GM18520 (cell line): Measurements from ENCODE around the gene SLC30A4.
"Not testable (repeated sequence)": the region's sequence is repeated elsewhere in the genome, so short reads cannot be mapped to it uniquely, and the experiment has no call there.

Experiments used
- ATAC-seq: cut with Tn5 transposase; IDR thresholded peaks from one replicate; pipeline ENCODE4 v1.9.1; 2021; ENCODE audit not compliant: unreplicated experiment

SLC30A4 gene

GRCh38 chr15:45510758-45511280, 11.7 kb downstream of the SLC30A4 start:
- ATAC-seq, result no peak

GRCh38 chr15:45507143-45507542, 15.4 kb downstream of the SLC30A4 start:
- not testable (repeated sequence) for ATAC-seq

DNA sequence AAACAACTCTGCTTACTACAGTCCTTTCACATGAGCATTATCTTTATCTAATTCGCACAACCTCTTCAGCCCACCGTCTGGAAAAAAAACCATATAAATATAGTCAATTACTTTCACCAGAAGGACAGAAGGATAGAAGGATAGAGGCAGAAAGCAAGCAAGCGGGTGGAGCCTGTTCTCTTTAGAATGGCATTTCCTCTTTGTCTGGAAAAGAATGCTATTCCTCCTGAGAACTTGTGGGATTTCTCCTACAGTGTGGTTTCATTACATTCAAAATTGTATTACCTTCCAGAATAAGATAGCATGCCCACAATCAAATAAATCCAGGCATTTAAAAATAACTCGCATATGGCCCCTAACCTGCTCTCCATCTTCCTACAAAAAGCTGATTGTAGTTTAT, 23.1 kb downstream of the SLC30A4 start:
- ATAC-seq, result no peak

- no peak for ATAC-seq
These were observed 23.9 kb downstream of the SLC30A4 start for GRCh38 chr15:45498701-45499100.

GRCh38 chr15:45497261-45497660, 25.3 kb downstream of the SLC30A4 start:
- ATAC-seq, result no peak

DNA sequence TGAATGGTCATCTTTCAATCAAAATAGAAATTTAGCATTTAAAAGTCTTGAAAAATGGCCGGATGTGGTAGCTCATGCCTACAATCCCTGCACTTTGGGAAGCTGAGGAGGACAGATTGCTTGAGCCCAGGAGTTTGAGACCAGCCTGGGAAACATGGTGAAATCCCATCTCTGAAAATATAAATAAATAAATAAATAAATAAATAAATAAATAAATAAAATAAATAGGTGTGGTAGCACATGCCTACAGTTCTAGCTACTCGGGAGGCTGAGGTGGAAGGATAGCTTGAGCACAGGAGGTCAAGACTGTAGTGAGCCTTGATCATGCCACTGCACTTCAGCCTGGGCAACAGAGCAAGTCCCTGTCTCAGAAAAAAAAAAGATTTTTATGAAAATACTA, 25.9 kb downstream of the SLC30A4 start:
- ATAC-seq, result no peak

GRCh38 chr15:45495588-45495987, 27.0 kb downstream of the SLC30A4 start:
- no peak for ATAC-seq

GRCh38 chr15:45489690-45490238, 32.8 kb downstream of the SLC30A4 start:
- ATAC-seq, result no peak

DNA sequence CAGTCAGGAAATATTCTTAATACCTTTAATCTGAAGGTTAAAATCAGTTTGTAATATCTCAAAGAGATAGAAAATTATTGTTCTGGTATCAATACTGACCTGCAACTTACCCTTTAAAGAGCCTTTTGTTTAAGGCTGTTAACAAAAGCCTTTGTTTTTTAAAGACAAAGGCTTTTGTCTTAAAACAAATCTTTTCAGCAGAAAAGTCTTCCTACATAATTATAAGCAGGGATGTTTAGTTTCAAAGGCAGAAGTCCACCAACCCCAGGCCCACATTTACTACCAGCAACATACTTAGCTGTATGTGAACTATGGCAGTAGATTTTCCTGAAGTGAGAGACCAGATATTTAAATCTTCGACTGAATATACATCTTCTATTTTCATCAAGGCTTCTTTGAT, 36.2 kb downstream of the SLC30A4 start:
- ATAC-seq, result no peak

DNA sequence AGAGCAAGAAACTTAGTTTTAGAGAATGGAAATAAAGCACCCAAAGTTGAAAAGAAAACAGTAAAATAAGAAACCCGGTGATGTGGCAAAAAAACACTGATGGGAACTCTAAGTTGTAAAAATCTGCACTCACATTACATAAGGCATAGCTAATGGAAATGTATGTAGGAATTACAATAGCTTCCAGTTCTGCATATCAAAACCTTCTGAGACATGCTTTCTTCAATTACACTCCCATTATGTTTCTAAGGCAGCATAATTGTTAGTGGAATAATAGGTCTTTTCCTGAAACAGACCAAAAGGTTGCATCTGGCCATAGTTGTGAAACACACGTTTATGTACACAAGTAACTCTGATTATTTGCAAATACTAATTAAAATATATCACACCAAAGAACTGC, 41.4 kb downstream of the SLC30A4 start:
- no peak for ATAC-seq

GRCh38 chr15:45476410-45476809, 46.1 kb downstream of the SLC30A4 start:
- ATAC-seq, result no peak

DNA sequence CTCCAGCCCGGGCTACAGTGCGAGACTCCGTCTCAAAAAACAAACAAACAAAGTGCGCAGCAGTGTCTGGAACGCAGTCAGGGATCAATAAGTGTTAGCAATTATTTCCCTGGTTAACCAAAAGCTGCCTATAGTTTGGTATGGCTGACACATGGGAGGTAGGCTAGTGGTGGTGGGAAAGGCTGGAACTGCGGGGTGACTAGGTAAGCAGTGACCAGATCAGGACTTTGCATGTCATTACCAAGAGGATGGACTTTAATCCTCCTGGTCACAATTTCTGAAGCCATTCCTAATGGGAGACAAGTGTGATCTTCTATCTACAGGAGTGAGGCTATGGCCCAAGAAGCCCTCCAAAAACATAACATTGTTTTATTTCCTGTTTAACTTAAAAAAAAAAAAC, 47.8 kb downstream of the SLC30A4 start:
- ATAC-seq, result no peak

DNA sequence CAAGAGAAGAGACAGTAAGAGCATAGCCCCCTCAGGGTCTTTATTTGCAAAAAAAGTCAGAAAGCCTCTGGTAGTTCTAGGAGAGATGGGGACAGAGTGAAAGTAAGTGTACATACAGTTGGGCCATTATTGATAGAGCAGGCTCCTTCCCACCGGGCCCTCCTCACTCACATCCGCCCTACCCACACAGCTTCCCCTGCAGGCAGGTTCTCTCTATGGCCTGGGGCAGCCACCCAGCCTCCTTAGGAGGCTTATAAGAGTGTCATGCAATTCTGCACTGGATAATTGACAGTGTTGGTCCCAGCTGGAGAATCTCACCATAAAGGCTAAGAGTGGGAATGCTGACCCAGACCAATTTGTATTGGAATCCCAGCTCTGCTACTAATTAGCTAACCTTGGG, 49.5 kb downstream of the SLC30A4 start:
- ATAC-seq, result no peak

DNA sequence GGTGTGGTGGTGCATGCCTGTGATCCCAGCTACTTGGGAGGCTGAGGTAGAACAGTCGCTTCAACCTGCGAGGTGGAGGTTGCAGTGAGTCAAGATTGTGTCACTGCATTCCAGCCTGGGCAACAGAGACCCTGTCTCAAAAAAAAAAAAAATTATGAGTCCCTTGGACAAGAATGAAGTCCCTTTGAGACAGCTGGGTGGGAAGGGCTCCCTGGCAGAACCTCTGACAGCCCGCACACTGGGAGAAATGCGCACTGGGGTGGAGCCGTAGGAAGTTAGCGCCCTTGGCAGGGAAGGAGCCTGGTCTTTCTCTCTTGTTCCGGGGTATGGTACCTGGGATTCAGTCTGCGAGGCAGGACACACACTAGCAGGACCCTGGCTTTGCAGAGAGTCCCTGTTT, 51.4 kb downstream of the SLC30A4 start:
- no peak for ATAC-seq

- no peak for ATAC-seq
These were observed 53.1 kb downstream of the SLC30A4 start for GRCh38 chr15:45469441-45469840.

DNA sequence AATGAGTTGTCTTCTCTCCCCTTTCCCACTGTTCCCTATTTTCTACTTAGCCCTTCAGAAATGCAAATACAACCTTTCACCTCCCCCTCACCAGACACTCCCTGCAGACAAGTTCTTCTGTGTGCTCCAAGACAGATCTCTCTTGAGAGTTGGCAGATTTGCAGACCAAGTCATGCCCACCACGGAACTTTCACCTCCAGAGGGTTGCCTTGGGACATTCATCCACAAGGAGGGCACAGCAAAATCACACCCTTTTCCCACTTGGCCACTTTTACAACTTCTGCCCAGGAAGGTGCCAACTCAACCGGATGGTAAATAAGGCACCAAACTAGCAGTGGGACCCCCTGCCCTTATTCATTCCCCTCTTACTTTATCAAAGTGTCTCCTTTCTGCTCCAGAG, 53.5 kb downstream of the SLC30A4 start:
- no peak for ATAC-seq

DNA sequence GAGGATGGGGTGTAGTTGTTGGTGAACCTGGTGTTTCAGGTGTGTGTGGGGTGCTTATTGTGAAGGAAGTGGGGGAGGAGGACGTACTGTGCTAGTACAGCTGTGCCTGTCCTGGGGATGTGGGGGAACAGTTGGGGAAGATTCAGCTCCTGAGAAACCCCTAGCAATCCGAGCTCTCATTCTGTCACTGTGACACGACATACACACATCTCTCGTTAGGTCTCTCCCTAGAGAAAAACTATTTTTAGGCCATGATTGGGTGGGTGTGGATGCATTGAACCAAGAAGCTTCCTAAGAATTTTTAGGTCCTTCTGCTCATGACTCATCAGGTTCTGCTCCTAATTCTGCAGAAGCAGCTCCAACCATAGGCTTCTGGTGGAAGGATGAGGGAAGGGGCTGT, 54.3 kb downstream of the SLC30A4 start:
- ATAC-seq, result no peak

- ATAC-seq, result no peak
These were observed 63.7 kb downstream of the SLC30A4 start for GRCh38 chr15:45458746-45459403.

DNA sequence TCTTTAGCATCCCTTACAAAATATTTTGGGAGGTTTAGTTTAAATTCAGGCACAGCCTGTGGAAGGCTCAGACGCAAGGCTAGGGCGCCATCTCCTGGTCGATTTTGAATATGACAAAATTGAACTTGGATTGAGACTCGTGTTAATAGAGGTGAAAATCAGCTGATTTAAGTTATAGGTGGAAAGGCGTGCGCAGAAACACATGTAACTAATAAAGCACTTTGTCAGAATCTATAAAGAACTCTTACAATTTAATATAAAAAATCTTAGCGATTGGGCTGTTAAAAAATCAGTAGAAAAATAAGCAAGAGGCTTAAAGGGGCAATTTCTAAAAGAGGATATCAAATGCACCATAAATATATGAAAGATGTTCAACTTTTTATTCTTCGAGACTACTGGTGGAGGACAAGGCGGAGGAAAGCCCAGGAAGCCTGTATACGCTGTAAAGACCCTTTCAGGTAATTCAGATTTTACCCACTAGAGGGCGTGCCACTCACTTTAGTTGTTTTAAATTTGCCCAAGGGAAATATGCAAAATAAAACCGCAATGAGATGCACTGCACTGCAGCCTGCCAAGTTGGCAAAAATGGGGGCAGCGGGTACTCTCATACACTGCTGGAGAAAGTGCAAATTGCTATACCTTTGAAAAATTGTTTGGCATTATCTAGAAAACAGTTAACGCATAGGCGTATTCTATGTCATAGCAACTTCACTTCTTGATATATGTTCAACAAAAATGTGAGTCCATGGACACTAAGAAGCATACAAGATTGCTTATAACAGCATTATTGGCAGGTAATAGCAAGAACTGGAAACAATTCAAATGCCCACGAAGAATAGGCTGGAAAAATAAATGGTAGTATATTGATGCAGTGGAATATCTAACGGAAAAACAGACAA, 64.7 kb downstream of the SLC30A4 start:
- ATAC-seq, result no peak

DNA sequence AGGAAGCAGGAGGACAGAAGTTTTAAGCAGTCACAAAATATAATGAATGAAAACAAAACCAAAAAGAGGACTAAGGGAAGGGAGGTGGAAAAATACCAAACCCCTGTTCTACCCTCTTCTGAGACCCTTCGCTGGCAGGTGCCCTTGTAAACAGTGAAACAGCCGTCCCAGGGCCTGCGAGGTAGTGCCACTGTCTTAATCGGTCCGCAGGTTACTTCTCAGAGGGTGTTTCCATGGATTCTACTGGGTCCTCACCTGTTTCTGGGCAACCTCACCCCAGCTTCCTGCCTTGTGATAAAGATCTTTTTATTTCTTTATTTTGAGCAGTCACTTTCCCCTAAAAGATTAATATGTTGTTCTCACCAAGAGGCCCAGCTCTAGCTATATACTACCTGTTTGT, 65.3 kb downstream of the SLC30A4 start:
- ATAC-seq, result no peak

GRCh38 chr15:45456212-45457106, 66.1 kb downstream of the SLC30A4 start:
- no peak for ATAC-seq
